ENCODE results near the gene PTER. TPM values are rescaled to one million over a fixed set of nuclear protein-coding genes. Genes with fewer than 3 reads are reported as not detected.

The PTER gene
- total RNA-seq, 2 donors from 2014 or later: 6.2 to 11.2 TPM

- no peak overlapping the region for H3K4me3 ChIP-seq
- no peaks in the 10 kb centered on the region for H3K4me1 ChIP-seq (ENCODE audit: control insufficient read depth in 1 of 2, low read depth in 2 of 2)
- ATAC-seq (ENCODE audit: insufficient number of reproducible peaks, low FRiP score, low read depth) (no peak), DNase-seq (ENCODE audit: low spot score) (no peak)
- TF ChIP-seq CTCF (IDR thresholded peaks at IDR 0.05): no peak
- H3K9me3 ChIP-seq: no peaks in the 10 kb centered on the region
- H3K27me3 ChIP-seq (replicated peaks; ENCODE audit: insufficient read depth): no peaks in the 10 kb centered on the region
- no peak overlapping the region for H3K27ac ChIP-seq
- no peaks in the 10 kb centered on the region for H3K36me3 ChIP-seq
Measured at GRCh38 chr10:16470747-16471146, 33.9 kb downstream of the PTER start.

GRCh38 chr10:16472828-16473227 is 36.0 kb downstream of the PTER start:
- H3K27me3 ChIP-seq (replicated peaks; ENCODE audit: insufficient read depth): no peaks in the 10 kb centered on the region
- ATAC-seq (ENCODE audit: insufficient number of reproducible peaks, low FRiP score, low read depth) (no peak), DNase-seq (ENCODE audit: low spot score) (no peak)
- H3K27ac ChIP-seq: no peak overlapping the region
- no peak for TF ChIP-seq CTCF (IDR thresholded peaks at IDR 0.05)
- H3K4me1 ChIP-seq (ENCODE audit: control insufficient read depth in 1 of 2, low read depth in 2 of 2): no peaks in the 10 kb centered on the region
- H3K4me3 ChIP-seq: no peak overlapping the region
- H3K36me3 ChIP-seq: no peaks in the 10 kb centered on the region
- no peaks in the 10 kb centered on the region for H3K9me3 ChIP-seq

DNA sequence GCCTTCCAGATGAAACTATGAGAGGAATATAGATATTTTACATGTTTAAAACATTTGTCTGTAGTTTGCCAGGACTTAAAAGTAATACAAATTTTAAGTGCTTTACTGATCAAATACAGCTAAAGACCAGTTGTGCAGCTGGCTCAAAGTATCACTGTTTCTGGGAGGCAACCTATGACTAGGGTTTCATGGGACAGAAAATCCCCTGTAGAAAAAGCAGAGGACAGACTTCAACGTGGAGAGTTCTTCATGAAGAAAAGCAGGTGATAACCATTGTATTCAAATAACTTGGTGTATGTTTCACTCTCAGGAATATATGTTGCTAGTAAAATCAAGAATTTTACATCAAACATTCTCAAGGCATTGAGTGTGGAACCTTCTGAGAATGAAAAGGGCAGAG is 40.9 kb downstream of the PTER start:
- no peaks in the 10 kb centered on the region for H3K9me3 ChIP-seq
- no peak for ATAC-seq (ENCODE audit: insufficient number of reproducible peaks, low FRiP score, low read depth)
- H3K27me3 ChIP-seq (replicated peaks; ENCODE audit: insufficient read depth): no peaks in the 10 kb centered on the region
- no peak overlapping the region for H3K27ac ChIP-seq
- H3K36me3 ChIP-seq: no peaks in the 10 kb centered on the region
- no peak for TF ChIP-seq CTCF (IDR thresholded peaks at IDR 0.05)
- H3K4me1 ChIP-seq (ENCODE audit: control insufficient read depth in 1 of 2, low read depth in 2 of 2): no peaks in the 10 kb centered on the region
- no peak for DNase-seq (ENCODE audit: low spot score)
- H3K4me3 ChIP-seq: no peak overlapping the region

- Histone ChIP-seq H3K4me1 (ENCODE audit: control insufficient read depth in 1 of 2, low read depth in 2 of 2) (no peaks in the 10 kb centered on the region), H3K4me3 (no peak overlapping the region), H3K27me3 (replicated peaks; ENCODE audit: insufficient read depth) (no peaks in the 10 kb centered on the region), H3K36me3 (no peaks in the 10 kb centered on the region), H3K27ac (no peak overlapping the region), H3K9me3 (no peaks in the 10 kb centered on the region)
- TF ChIP-seq CTCF (IDR thresholded peaks at IDR 0.05): no peak
- no peak for ATAC-seq (ENCODE audit: insufficient number of reproducible peaks, low FRiP score, low read depth)
- DNase-seq (ENCODE audit: low spot score): no peak
Measured at GRCh38 chr10:16478801-16479200, 42.0 kb downstream of the PTER start.

DNA sequence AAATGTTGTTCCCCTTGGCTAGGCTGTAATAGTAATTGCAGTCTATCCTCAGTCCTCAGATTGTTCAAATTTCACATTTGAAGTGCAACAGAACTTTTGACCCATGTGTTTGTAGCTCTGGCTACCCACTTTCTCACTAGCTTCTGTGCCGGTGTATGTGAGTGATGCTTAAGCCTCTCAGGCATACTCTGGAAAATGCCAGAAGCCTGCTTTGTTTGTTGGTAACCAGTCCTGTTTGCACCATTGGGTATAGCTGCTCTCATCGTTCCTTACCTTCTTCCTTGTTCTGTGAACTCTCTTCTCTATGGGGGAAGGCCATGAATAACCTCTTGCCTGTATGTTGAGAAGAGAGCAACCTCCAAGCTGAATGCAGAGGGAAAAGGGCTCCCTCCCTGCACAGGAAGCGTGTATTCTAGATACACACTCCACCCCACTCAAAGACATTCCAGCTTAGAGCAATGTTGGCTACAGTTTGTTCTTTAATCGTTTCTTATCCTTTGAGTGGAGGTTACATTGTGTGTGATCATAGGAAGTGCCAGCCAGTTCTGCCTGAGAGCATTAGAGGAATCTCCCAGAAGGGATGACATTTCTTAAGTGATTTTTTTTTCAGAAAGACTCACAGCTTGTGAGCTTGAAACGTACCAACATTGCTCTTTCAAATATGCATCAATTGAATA is 44.4 kb downstream of the PTER start:
- Histone ChIP-seq H3K4me1 (ENCODE audit: control insufficient read depth in 1 of 2, low read depth in 2 of 2) (no peaks in the 10 kb centered on the region), H3K4me3 (no peak overlapping the region), H3K27me3 (replicated peaks; ENCODE audit: insufficient read depth) (no peaks in the 10 kb centered on the region), H3K27ac (no peak overlapping the region), H3K36me3 (no peaks in the 10 kb centered on the region), H3K9me3 (no peaks in the 10 kb centered on the region)
- TF ChIP-seq CTCF (IDR thresholded peaks at IDR 0.05): no peak
- no peak for ATAC-seq (ENCODE audit: insufficient number of reproducible peaks, low FRiP score, low read depth)
- DNase-seq (ENCODE audit: low spot score): no peak

Measured in thoracic aorta (tissue), 2 donors.